ENCODE measurements around the gene COQ8A.

The COQ8A gene

GRCh38 chr1:226965581-226966440, 25.7 kb downstream of the COQ8A start:
- H3K9ac ChIP-seq (ENCODE audit: low read length in 5 of 5), result no peak overlapping the region
- peaks cover 0 to 13% (median 6%) of the 10 kb centered on the region in 5 donors for H3K4me1 ChIP-seq (ENCODE audit: control insufficient read depth in 5 of 5, insufficient read depth in 5 of 5, low read length in 5 of 5)
- H3K27me3 ChIP-seq (ENCODE audit: control insufficient read depth in 5 of 5, insufficient read depth in 4 of 5, low read length in 5 of 5), result no peaks in the 10 kb centered on the region
- peaks cover 4 to 71% (median 57%) of the 10 kb centered on the region in 5 donors for H3K36me3 ChIP-seq (ENCODE audit: control insufficient read depth in 5 of 5, insufficient read depth in 5 of 5, low read length in 5 of 5)
- no peak overlapping the region for H3K27ac ChIP-seq (ENCODE audit: low read depth, low read length)
- H3K4me3 ChIP-seq (ENCODE audit: low read depth in 1 of 5, low read length in 5 of 5), result no peak overlapping the region
- no peaks in the 10 kb centered on the region for H3K9me3 ChIP-seq (ENCODE audit: control insufficient read depth in 5 of 5, low read length in 5 of 5)

DNA sequence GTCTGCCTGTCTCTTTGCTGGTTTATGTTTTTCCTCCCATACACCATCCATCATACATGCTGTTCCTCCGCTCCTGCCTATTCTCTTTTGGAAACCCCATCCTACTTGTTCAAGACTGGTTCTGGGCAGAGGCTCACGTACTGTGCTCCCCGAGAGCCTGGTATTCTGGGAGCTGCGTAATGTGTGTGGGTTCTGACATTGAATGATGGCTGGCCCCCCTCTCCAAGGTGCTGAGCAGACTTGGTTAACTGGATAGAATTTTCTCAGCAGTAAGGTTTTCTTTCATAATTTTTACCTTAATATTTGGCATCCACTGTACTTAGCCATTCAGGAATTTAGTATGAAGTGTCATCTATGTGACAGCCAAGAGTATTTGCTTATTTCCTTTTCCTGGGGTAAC, 26.6 kb downstream of the COQ8A start:
- Histone ChIP-seq H3K36me3 (ENCODE audit: control insufficient read depth in 5 of 5, insufficient read depth in 5 of 5, low read length in 5 of 5) (peaks cover 7 to 71% (median 57%) of the 10 kb centered on the region in 5 donors), H3K27me3 (ENCODE audit: control insufficient read depth in 5 of 5, insufficient read depth in 4 of 5, low read length in 5 of 5) (no peaks in the 10 kb centered on the region), H3K9me3 (ENCODE audit: control insufficient read depth in 5 of 5, low read length in 5 of 5) (peaks cover 0 to 4% (median 1%) of the 10 kb centered on the region in 5 donors), H3K9ac (ENCODE audit: low read length in 5 of 5) (no peak overlapping the region), H3K27ac (ENCODE audit: low read depth, low read length) (no peak overlapping the region), H3K4me3 (ENCODE audit: low read depth in 1 of 5, low read length in 5 of 5) (no peak overlapping the region), H3K4me1 (ENCODE audit: control insufficient read depth in 5 of 5, insufficient read depth in 5 of 5, low read length in 5 of 5) (peaks cover 0 to 7% (median 5%) of the 10 kb centered on the region in 5 donors)

- Histone ChIP-seq H3K36me3 (ENCODE audit: control insufficient read depth in 5 of 5, insufficient read depth in 5 of 5, low read length in 5 of 5) (peaks cover 10 to 66% (median 49%) of the 10 kb centered on the region in 5 donors), H3K27ac (ENCODE audit: low read depth, low read length) (no peak overlapping the region), H3K4me1 (ENCODE audit: control insufficient read depth in 5 of 5, insufficient read depth in 5 of 5, low read length in 5 of 5) (peaks cover 0 to 8% (median 6%) of the 10 kb centered on the region in 5 donors), H3K9ac (ENCODE audit: low read length in 5 of 5) (no peak overlapping the region), H3K9me3 (ENCODE audit: control insufficient read depth in 5 of 5, low read length in 5 of 5) (peaks cover 0 to 8% (median 5%) of the 10 kb centered on the region in 5 donors), H3K4me3 (ENCODE audit: low read depth in 1 of 5, low read length in 5 of 5) (no peak overlapping the region), H3K27me3 (ENCODE audit: control insufficient read depth in 5 of 5, insufficient read depth in 4 of 5, low read length in 5 of 5) (no peaks in the 10 kb centered on the region)
Observed at GRCh38 chr1:226967665-226968064, 27.6 kb downstream of the COQ8A start.

GRCh38 chr1:226971765-226972164, 31.7 kb downstream of the COQ8A start:
- Histone ChIP-seq H3K27me3 (ENCODE audit: control insufficient read depth in 5 of 5, insufficient read depth in 4 of 5, low read length in 5 of 5) (no peaks in the 10 kb centered on the region), H3K9me3 (ENCODE audit: control insufficient read depth in 5 of 5, low read length in 5 of 5) (peaks cover 0 to 8% (median 5%) of the 10 kb centered on the region in 5 donors), H3K27ac (ENCODE audit: low read depth, low read length) (no peak overlapping the region), H3K36me3 (ENCODE audit: control insufficient read depth in 5 of 5, insufficient read depth in 5 of 5, low read length in 5 of 5) (peaks cover 10 to 32% (median 15%) of the 10 kb centered on the region in 5 donors), H3K9ac (ENCODE audit: low read length in 5 of 5) (no peak overlapping the region), H3K4me3 (ENCODE audit: low read depth in 1 of 5, low read length in 5 of 5) (no peak overlapping the region), H3K4me1 (ENCODE audit: control insufficient read depth in 5 of 5, insufficient read depth in 5 of 5, low read length in 5 of 5) (peaks cover 5 to 41% (median 36%) of the 10 kb centered on the region in 5 donors)

GRCh38 chr1:226972931-226973330, 32.8 kb downstream of the COQ8A start:
- Histone ChIP-seq H3K36me3 (ENCODE audit: control insufficient read depth in 5 of 5, insufficient read depth in 5 of 5, low read length in 5 of 5) (peaks cover 10 to 30% (median 22%) of the 10 kb centered on the region in 5 donors), H3K4me3 (ENCODE audit: low read depth in 1 of 5, low read length in 5 of 5) (peak overlapping the region in 1 of 5 donors; percentile 53), H3K27me3 (ENCODE audit: control insufficient read depth in 5 of 5, insufficient read depth in 4 of 5, low read length in 5 of 5) (no peaks in the 10 kb centered on the region), H3K4me1 (ENCODE audit: control insufficient read depth in 5 of 5, insufficient read depth in 5 of 5, low read length in 5 of 5) (peaks cover 5 to 50% (median 36%) of the 10 kb centered on the region in 5 donors), H3K27ac (ENCODE audit: low read depth, low read length) (peak overlapping the region; percentile 96), H3K9ac (ENCODE audit: low read length in 5 of 5) (peak overlapping the region in 2 of 5 donors; percentile 28 to 41), H3K9me3 (ENCODE audit: control insufficient read depth in 5 of 5, low read length in 5 of 5) (peaks cover 0 to 8% (median 5%) of the 10 kb centered on the region in 5 donors)

DNA sequence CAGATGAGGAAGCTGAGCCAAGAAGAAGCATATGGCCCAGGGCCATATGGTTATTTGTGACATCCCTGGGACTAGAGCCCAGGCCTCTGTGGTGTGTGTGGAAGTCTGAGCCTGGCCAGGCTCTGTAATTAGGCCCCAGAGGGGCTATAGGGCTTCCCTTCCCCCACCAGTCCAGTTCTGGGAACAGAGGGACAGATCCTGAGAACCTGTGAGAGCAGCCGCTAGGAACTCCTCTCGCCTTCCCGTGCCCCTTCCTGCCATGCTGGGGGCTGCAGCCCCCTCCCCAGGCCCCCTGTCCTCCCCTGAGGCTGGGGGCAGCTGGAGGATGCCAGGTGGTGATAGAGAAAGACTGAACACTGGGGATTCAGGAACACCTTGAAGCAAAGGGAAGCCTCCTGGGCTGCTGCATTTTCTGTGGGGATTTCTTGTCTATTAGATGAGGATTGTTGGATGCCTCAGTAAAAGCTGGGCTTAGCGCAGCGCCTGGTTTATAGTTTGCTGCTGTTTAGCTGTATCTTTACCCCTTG, 33.3 kb downstream of the COQ8A start:
- Histone ChIP-seq H3K27ac (ENCODE audit: low read depth, low read length) (peak overlapping the region; percentile 96), H3K36me3 (ENCODE audit: control insufficient read depth in 5 of 5, insufficient read depth in 5 of 5, low read length in 5 of 5) (peaks cover 10 to 33% (median 27%) of the 10 kb centered on the region in 5 donors), H3K27me3 (ENCODE audit: control insufficient read depth in 5 of 5, insufficient read depth in 4 of 5, low read length in 5 of 5) (no peaks in the 10 kb centered on the region), H3K9ac (ENCODE audit: low read length in 5 of 5) (peak overlapping the region; percentile 1 to 74 (median 41)), H3K9me3 (ENCODE audit: control insufficient read depth in 5 of 5, low read length in 5 of 5) (peaks cover 0 to 8% (median 5%) of the 10 kb centered on the region in 5 donors), H3K4me1 (ENCODE audit: control insufficient read depth in 5 of 5, insufficient read depth in 5 of 5, low read length in 5 of 5) (peaks cover 5 to 55% (median 36%) of the 10 kb centered on the region in 5 donors), H3K4me3 (ENCODE audit: low read depth in 1 of 5, low read length in 5 of 5) (peak overlapping the region in 2 of 5 donors; percentile 9 to 53)

- Histone ChIP-seq H3K4me3 (ENCODE audit: low read depth in 1 of 5, low read length in 5 of 5) (no peak overlapping the region), H3K27ac (ENCODE audit: low read depth, low read length) (peak overlapping the region; percentile 96), H3K4me1 (ENCODE audit: control insufficient read depth in 5 of 5, insufficient read depth in 5 of 5, low read length in 5 of 5) (peaks cover 7 to 61% (median 42%) of the 10 kb centered on the region in 5 donors), H3K9me3 (ENCODE audit: control insufficient read depth in 5 of 5, low read length in 5 of 5) (peaks cover 0 to 8% (median 5%) of the 10 kb centered on the region in 5 donors), H3K36me3 (ENCODE audit: control insufficient read depth in 5 of 5, insufficient read depth in 5 of 5, low read length in 5 of 5) (peaks cover 10 to 38% (median 31%) of the 10 kb centered on the region in 5 donors), H3K9ac (ENCODE audit: low read length in 5 of 5) (peak overlapping the region; percentile 26 to 74 (median 63)), H3K27me3 (ENCODE audit: control insufficient read depth in 5 of 5, insufficient read depth in 4 of 5, low read length in 5 of 5) (no peaks in the 10 kb centered on the region)
Observed at GRCh38 chr1:226973898-226974543, 33.9 kb downstream of the COQ8A start.

GRCh38 chr1:226974544-226975258, 34.6 kb downstream of the COQ8A start:
- Histone ChIP-seq H3K4me3 (ENCODE audit: low read depth in 1 of 5, low read length in 5 of 5) (peak overlapping the region in 3 of 5 donors; percentile 13 to 19 (median 17)), H3K27me3 (ENCODE audit: control insufficient read depth in 5 of 5, insufficient read depth in 4 of 5, low read length in 5 of 5) (no peaks in the 10 kb centered on the region), H3K27ac (ENCODE audit: low read depth, low read length) (peak overlapping the region; percentile 96), H3K9ac (ENCODE audit: low read length in 5 of 5) (peak overlapping the region; percentile 26 to 74 (median 63)), H3K4me1 (ENCODE audit: control insufficient read depth in 5 of 5, insufficient read depth in 5 of 5, low read length in 5 of 5) (peaks cover 7 to 68% (median 49%) of the 10 kb centered on the region in 5 donors), H3K9me3 (ENCODE audit: control insufficient read depth in 5 of 5, low read length in 5 of 5) (peaks cover 0 to 8% (median 5%) of the 10 kb centered on the region in 5 donors), H3K36me3 (ENCODE audit: control insufficient read depth in 5 of 5, insufficient read depth in 5 of 5, low read length in 5 of 5) (peaks cover 10 to 40% (median 32%) of the 10 kb centered on the region in 5 donors)

All from subcutaneous abdominal adipose tissue (tissue), 5 donors.